Trophoblast cell (in vitro differentiated cells and primary cell): Measurements from ENCODE around the gene SOS1.

Experiments used
- DNase-seq, 2 donors: peaks; one replicate each; pipeline ENCODE4 v3.0.0-alpha.2; 2016
- H2AFZ ChIP-seq: 2 replicates; pipeline ENCODE4 v1.6.1; 2013; ENCODE audit warnings: low read length, moderate library complexity, mild to moderate bottlenecking; ENCODE audit not compliant: insufficient read depth, poor library complexity
- H2AK5ac ChIP-seq: 2 replicates; pipeline ENCODE4 v1.6.1; 2013; ENCODE audit warnings: mild to moderate bottlenecking, low read length
- H2BK120ac ChIP-seq: 2 replicates; pipeline ENCODE4 v1.6.1; 2013; ENCODE audit warnings: low read length, mild to moderate bottlenecking, moderate library complexity; ENCODE audit not compliant: insufficient read depth, poor library complexity
- H2BK12ac ChIP-seq: 2 replicates; pipeline ENCODE4 v1.6.1; 2013; ENCODE audit warnings: mild to moderate bottlenecking, low read length, moderate library complexity
- H2BK5ac ChIP-seq: 2 replicates; pipeline ENCODE4 v1.6.1; 2013; ENCODE audit warnings: low read length, low read depth, moderate library complexity, mild to moderate bottlenecking; ENCODE audit not compliant: poor library complexity
- H3K14ac ChIP-seq: 2 replicates; pipeline ENCODE4 v1.6.1; 2013; ENCODE audit warnings: mild to moderate bottlenecking, low read length
- H3K18ac ChIP-seq: 2 replicates; pipeline ENCODE4 v1.6.1; 2013; ENCODE audit warnings: mild to moderate bottlenecking, low read length
- H3K23ac ChIP-seq: 2 replicates; pipeline ENCODE4 v1.6.1; 2013; ENCODE audit warnings: low read length
- H3K27ac ChIP-seq: 2 replicates; pipeline ENCODE4 v1.5.1; 2013; ENCODE audit warnings: low read depth, mild to moderate bottlenecking, inconsistent platforms, low read length, moderate library complexity
- H3K27me3 ChIP-seq: 2 replicates; pipeline ENCODE4 v1.6.1; 2013; ENCODE audit warnings: inconsistent platforms, mild to moderate bottlenecking, low read length, moderate library complexity; ENCODE audit not compliant: insufficient read depth
- H3K36me3 ChIP-seq, 2 experiments: 1 replicate in 1 of 2; 2 replicates in 1 of 2; pipeline ENCODE4 v1.6.1; 2013; ENCODE audit warnings: low read length in 2 of 2, mild to moderate bottlenecking in 2 of 2, moderate library complexity in 1 of 2; ENCODE audit not compliant: insufficient read depth in 2 of 2, control insufficient read depth in 1 of 2
- H3K4ac ChIP-seq: 2 replicates; pipeline ENCODE4 v1.6.1; 2013; ENCODE audit warnings: low read depth, mild to moderate bottlenecking, low read length, moderate library complexity
- H3K4me1 ChIP-seq, 2 experiments: 1 replicate in 1 of 2; 2 replicates in 1 of 2; pipeline ENCODE4 v1.6.1; 2013; ENCODE audit warnings: low read length in 2 of 2, mild to moderate bottlenecking in 2 of 2, moderate library complexity in 1 of 2; ENCODE audit not compliant: insufficient read depth in 2 of 2, control insufficient read depth in 1 of 2
- H3K4me2 ChIP-seq: 2 replicates; pipeline ENCODE4 v1.6.1; 2013; ENCODE audit warnings: inconsistent platforms, mild to moderate bottlenecking, low read length, moderate library complexity
- H3K4me3 ChIP-seq: 2 replicates; pipeline ENCODE4 v1.5.1; 2013; ENCODE audit warnings: mild to moderate bottlenecking, low read depth, low read length, inconsistent platforms
- H3K79me1 ChIP-seq: one replicate; pipeline ENCODE4 v1.6.1; 2013; ENCODE audit warnings: low read length
- H3K79me2 ChIP-seq: 2 replicates; pipeline ENCODE4 v1.6.1; 2013; ENCODE audit warnings: low read length, mild to moderate bottlenecking; ENCODE audit not compliant: control insufficient read depth, insufficient read depth, poor library complexity
- H3K9ac ChIP-seq: 2 replicates; pipeline ENCODE4 v1.6.1; 2013; ENCODE audit warnings: mild to moderate bottlenecking, low read length
- H3K9me3 ChIP-seq: 2 replicates; pipeline ENCODE4 v1.6.1; 2013; ENCODE audit warnings: low read depth, mild to moderate bottlenecking, control low read depth, inconsistent platforms, low read length; ENCODE audit not compliant: insufficient read depth
- H4K12ac ChIP-seq: 2 replicates; pipeline ENCODE4 v1.6.1; 2013; ENCODE audit warnings: low read depth, mild to moderate bottlenecking, low read length, moderate library complexity
- H4K8ac ChIP-seq: 2 replicates; pipeline ENCODE4 v1.6.1; 2013; ENCODE audit warnings: low read depth, mild to moderate bottlenecking, low read length, moderate library complexity
- H4K91ac ChIP-seq: one replicate; pipeline ENCODE4 v1.6.1; 2013; ENCODE audit warnings: low read depth, mild to moderate bottlenecking, low read length, moderate library complexity
- WGBS: extraction: QIAGEN DNeasy Blood & Tissue Kit; methylation state at CpG from one replicate; pipeline ENCODE4 v1.1.7; 2013; ENCODE audit warnings: missing lambda C conversion rate; ENCODE audit not compliant: insufficient read length, insufficient coverage; ENCODE audit errors: extremely low coverage; 5-methylcytosine and 5-hydroxymethylcytosine counted together

Gene SOS1

DNA sequence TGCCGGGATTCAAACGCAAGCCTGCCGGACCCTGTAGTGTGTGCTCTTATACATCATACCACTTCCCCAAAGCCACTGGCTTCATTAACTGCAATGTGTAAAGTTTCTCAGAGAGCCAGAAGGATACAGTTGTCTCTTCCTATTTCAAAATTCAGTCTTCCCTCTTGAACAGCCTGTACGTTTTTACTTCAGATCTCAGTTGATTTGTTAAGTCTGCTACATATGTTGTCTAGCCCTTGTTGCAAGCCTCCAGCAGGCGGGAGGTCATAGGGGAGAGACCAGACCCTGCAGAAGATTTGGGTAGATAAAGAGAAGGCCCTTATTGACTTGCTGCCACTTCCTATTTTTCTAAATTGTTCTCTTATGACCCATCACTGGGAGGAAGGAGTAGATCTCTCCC is 174.9 kb downstream of the SOS1 start:
- H3K9me3 ChIP-seq, result no peaks in the 10 kb centered on the region
- H2BK5ac ChIP-seq, result peak overlapping the region; percentile 61
- no peak overlapping the region for H2AFZ ChIP-seq
- peak overlapping the region; percentile 15 for H3K23ac ChIP-seq
- peak overlapping the region; percentile 68 for H2BK120ac ChIP-seq
- H4K91ac ChIP-seq, result peak overlapping the region; percentile 52
- H3K27ac ChIP-seq, result peak overlapping the region; percentile 40
- no peak overlapping the region for H3K4me2 ChIP-seq
- no peak overlapping the region for H3K9ac ChIP-seq
- H4K12ac ChIP-seq, result no peak overlapping the region
- H2BK12ac ChIP-seq, result peak overlapping the region; percentile 56
- H3K36me3 ChIP-seq, result no peaks in the 10 kb centered on the region
- DNase-seq, result peak; percentile 81 to 82
- no peaks in the 10 kb centered on the region for H3K79me2 ChIP-seq
- no peaks in the 10 kb centered on the region for H3K27me3 ChIP-seq
- no peak overlapping the region for H3K18ac ChIP-seq
- no peak overlapping the region for H3K4ac ChIP-seq
- H3K4me3 ChIP-seq, result no peak overlapping the region
- H2AK5ac ChIP-seq, result no peak overlapping the region
- H3K14ac ChIP-seq, result no peak overlapping the region
- peak overlapping the region; percentile 17 for H4K8ac ChIP-seq
- H3K4me1 ChIP-seq, result peaks cover 20 to 21% of the 10 kb centered on the region in 2 experiments
- H3K79me1 ChIP-seq, result peaks cover 18% of the 10 kb centered on the region
- no CpG with 5 or more reads among the region's 5 CpGs for WGBS

DNA sequence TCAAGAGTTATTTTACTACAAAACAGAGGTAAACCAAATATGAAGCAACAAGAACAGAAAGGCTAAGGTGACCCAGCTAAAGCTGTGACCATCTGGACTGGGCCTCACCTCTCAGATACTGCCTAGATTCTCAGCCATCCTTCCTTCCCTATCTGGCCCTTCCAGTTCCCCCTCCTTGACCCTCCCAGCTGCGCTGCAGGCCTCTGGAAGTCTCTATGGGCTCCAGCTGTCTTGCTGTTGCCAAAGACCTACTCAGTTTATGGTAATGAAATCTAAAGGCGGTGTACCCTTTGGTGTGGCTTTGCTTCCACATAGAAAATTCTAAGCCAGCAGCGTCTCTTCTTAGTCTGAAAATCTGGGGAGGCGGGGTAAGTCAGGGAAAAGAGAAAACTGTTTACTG is 175.5 kb downstream of the SOS1 start:
- no peaks in the 10 kb centered on the region for H3K36me3 ChIP-seq
- peaks cover 20 to 21% of the 10 kb centered on the region in 2 experiments for H3K4me1 ChIP-seq
- no peak overlapping the region for H4K12ac ChIP-seq
- no peaks in the 10 kb centered on the region for H3K79me2 ChIP-seq
- peak overlapping the region; percentile 17 for H4K8ac ChIP-seq
- peak overlapping the region; percentile 68 for H2BK120ac ChIP-seq
- no peak overlapping the region for H3K14ac ChIP-seq
- H3K23ac ChIP-seq, result no peak overlapping the region
- H3K9me3 ChIP-seq, result no peaks in the 10 kb centered on the region
- no peak overlapping the region for H2AFZ ChIP-seq
- WGBS, result no CpG with 5 or more reads among the region's 4 CpGs
- no peak overlapping the region for H2AK5ac ChIP-seq
- no peaks in the 10 kb centered on the region for H3K27me3 ChIP-seq
- no peak overlapping the region for H3K4me2 ChIP-seq
- peak overlapping the region; percentile 61 for H2BK5ac ChIP-seq
- peak overlapping the region; percentile 56 for H2BK12ac ChIP-seq
- peak overlapping the region; percentile 52 for H4K91ac ChIP-seq
- H3K4me3 ChIP-seq, result no peak overlapping the region
- H3K9ac ChIP-seq, result no peak overlapping the region
- H3K27ac ChIP-seq, result peak overlapping the region; percentile 40
- peaks cover 18% of the 10 kb centered on the region for H3K79me1 ChIP-seq
- H3K4ac ChIP-seq, result no peak overlapping the region
- H3K18ac ChIP-seq, result no peak overlapping the region
- DNase-seq, result peak; percentile 84 to 87

DNA sequence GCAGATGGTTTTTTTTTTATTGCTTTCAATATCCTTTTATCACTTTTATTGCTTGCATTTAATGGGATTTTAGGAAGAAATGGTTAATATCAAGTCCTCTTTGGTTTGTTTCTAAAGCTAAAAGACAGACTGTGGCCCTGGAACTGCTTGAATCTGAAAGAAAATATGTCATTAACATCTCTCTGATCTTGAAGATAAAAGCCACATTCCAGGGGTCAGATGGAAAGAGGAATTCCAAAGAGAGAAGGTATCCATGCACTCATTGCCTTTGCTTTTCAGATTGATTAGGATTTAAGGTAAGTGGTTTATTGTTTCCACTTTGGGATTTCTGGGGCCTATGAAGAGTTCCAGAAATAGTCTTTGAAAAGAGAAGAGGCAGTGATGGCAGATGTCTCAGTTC is 177.1 kb downstream of the SOS1 start:
- Histone ChIP-seq H3K18ac (no peak overlapping the region), H3K4ac (no peak overlapping the region), H2AFZ (no peak overlapping the region), H2BK5ac (no peak overlapping the region), H4K91ac (no peak overlapping the region), H3K27ac (peak overlapping the region; percentile 86), H3K4me1 (peaks cover 20 to 21% of the 10 kb centered on the region in 2 experiments), H4K8ac (no peak overlapping the region), H2BK12ac (no peak overlapping the region), H3K23ac (no peak overlapping the region), H3K14ac (no peak overlapping the region), H3K9me3 (no peaks in the 10 kb centered on the region), H3K4me2 (peak overlapping the region; percentile 23), H3K9ac (no peak overlapping the region), H3K27me3 (no peaks in the 10 kb centered on the region), H3K4me3 (no peak overlapping the region), H3K36me3 (no peaks in the 10 kb centered on the region), H3K79me2 (no peaks in the 10 kb centered on the region), H3K79me1 (peaks cover 18% of the 10 kb centered on the region), H2BK120ac (no peak overlapping the region), H4K12ac (no peak overlapping the region), H2AK5ac (no peak overlapping the region)
- peak in 1 of 2 donors; percentile 51 for DNase-seq

DNA sequence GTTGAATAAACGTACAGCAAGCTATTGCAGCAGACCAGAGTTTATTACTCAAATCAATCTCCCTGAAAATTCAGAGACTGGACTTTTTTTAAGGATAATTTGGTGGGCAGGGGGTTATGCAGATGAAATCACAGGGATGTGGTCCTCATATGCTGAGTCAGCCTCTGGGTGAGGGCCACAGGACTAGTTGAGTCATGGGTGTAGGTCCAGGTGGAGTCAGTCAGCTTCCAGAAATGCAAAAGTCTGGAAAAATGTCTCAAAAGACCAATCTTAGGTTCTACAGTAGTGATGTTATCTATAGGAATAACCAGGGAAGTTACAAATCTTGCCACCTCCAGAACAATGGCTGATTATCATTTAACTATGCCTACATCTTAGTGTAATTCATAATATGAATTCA is 180.1 kb downstream of the SOS1 start:
- Histone ChIP-seq H2BK120ac (no peak overlapping the region), H3K27me3 (no peaks in the 10 kb centered on the region), H3K36me3 (no peaks in the 10 kb centered on the region), H3K4me3 (no peak overlapping the region), H4K91ac (no peak overlapping the region), H2BK12ac (no peak overlapping the region), H3K4me2 (no peak overlapping the region), H3K23ac (no peak overlapping the region), H2BK5ac (no peak overlapping the region), H3K79me2 (no peaks in the 10 kb centered on the region), H3K18ac (no peak overlapping the region), H3K4me1 (peaks cover 15 to 24% of the 10 kb centered on the region in 2 experiments), H3K14ac (no peak overlapping the region), H2AFZ (no peak overlapping the region), H3K9me3 (no peaks in the 10 kb centered on the region), H3K27ac (no peak overlapping the region), H3K79me1 (peaks cover 19% of the 10 kb centered on the region), H3K4ac (no peak overlapping the region), H3K9ac (no peak overlapping the region), H4K12ac (no peak overlapping the region), H2AK5ac (no peak overlapping the region), H4K8ac (no peak overlapping the region)
- peak in 1 of 2 donors; percentile 68 for DNase-seq
- WGBS, result no CpG with 5 or more reads among the region's 1 CpG
